ENCODE measurements around the gene CENPW.

The CENPW gene

DNA sequence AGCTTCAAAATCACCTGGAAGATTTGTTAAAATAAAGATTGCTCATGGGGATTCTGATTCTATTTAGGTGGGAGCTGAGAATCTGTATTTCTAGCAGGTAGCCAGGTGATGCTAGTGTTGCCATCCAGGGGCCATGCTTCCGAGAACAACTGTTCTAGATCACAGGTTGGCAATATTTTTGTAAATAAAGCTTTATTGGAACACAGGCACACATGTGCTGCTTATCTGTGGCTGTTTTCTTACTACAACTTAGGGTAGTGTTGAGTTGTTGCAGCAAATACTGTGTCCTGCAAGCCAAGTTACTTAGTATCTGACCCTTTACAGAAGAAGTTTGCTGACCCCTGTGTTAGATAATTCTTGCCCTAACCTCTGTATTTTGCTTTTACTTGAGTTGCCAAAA is 12.0 kb downstream of the CENPW start:
- TF ChIP-seq ZNF621 (tag by site-specific recombination; IDR thresholded peaks at IDR 0.05), result no peak
- TF ChIP-seq SALL2 (tag by site-specific recombination; IDR thresholded peaks at IDR 0.05; ENCODE audit: borderline replicate concordance), result no peak
- TF ChIP-seq ZNF596 (tag by site-specific recombination; IDR thresholded peaks at IDR 0.05), result no peak
- no peak for TF ChIP-seq GLI2 (tag by site-specific recombination; IDR thresholded peaks at IDR 0.05; ENCODE audit: borderline replicate concordance, low read depth)
- TF ChIP-seq, protein P1, sequence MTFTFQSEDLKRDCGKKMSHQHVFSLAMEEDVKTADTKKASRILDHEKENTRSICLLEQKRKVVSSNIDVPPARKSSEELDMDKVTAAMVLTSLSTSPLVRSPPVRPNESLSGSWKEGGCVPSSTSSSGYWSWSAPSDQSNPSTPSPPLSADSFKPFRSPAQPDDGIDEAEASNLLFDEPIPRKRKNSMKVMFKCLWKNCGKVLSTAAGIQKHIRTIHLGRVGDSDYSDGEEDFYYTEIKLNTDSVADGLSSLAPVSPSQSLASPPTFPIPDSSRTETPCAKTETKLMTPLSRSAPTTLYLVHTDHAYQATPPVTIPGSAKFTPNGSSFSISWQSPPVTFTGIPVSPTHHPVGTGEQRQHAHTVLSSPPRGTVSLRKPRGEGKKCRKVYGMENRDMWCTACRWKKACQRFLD (tag by site-specific recombination; IDR thresholded peaks at IDR 0.05), result no peak
- TF ChIP-seq ZNF19 (tag by site-specific recombination; IDR thresholded peaks at IDR 0.05; ENCODE audit: low read depth), result no peak
- TF ChIP-seq ZNF184 (tag by site-specific recombination; IDR thresholded peaks at IDR 0.05), result no peak
- no peak for TF ChIP-seq FEZF1 (tag by site-specific recombination; IDR thresholded peaks at IDR 0.05)
- no peak for TF ChIP-seq OVOL3 (tag by site-specific recombination; IDR thresholded peaks at IDR 0.05)
- TF ChIP-seq KLF10 (tag by site-specific recombination; IDR thresholded peaks at IDR 0.05), result no peak
- TF ChIP-seq ZNF175 (tag by site-specific recombination; IDR thresholded peaks at IDR 0.05), result no peak
- TF ChIP-seq, protein P2, sequence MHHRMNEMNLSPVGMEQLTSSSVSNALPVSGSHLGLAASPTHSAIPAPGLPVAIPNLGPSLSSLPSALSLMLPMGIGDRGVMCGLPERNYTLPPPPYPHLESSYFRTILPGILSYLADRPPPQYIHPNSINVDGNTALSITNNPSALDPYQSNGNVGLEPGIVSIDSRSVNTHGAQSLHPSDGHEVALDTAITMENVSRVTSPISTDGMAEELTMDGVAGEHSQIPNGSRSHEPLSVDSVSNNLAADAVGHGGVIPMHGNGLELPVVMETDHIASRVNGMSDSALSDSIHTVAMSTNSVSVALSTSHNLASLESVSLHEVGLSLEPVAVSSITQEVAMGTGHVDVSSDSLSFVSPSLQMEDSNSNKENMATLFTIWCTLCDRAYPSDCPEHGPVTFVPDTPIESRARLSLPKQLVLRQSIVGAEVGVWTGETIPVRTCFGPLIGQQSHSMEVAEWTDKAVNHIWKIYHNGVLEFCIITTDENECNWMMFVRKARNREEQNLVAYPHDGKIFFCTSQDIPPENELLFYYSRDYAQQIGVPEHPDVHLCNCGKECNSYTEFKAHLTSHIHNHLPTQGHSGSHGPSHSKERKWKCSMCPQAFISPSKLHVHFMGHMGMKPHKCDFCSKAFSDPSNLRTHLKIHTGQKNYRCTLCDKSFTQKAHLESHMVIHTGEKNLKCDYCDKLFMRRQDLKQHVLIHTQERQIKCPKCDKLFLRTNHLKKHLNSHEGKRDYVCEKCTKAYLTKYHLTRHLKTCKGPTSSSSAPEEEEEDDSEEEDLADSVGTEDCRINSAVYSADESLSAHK (tag by site-specific recombination; IDR thresholded peaks at IDR 0.05), result no peak
- no peak for TF ChIP-seq ZNF366 (tag by site-specific recombination; conservative IDR thresholded peaks at IDR 0.05)
- TF ChIP-seq SCRT1 (tag by site-specific recombination; IDR thresholded peaks at IDR 0.05; ENCODE audit: borderline replicate concordance), result no peak
- ChIA-PET POLR2A (no interaction called here), CTCF (interaction anchor here (0.6 to 1.7 kb wide), 3 partner anchors 9 to 686 kb away, joined by 3 to 8 read pairs (median 3); no protein-coding TSS in a partner anchor)
- Histone ChIP-seq H3K4me3 (ENCODE audit: low read depth, low read length) (no peak overlapping the region), H3K27ac (ENCODE audit: extremely low read depth, low read depth, low read length) (no peak overlapping the region), H3K9me3 (ENCODE audit: control insufficient read depth, insufficient read depth, low read depth, low read length) (no peaks in the 10 kb centered on the region), H3K4me1 (ENCODE audit: control insufficient read depth, insufficient read depth, low read length) (no peaks in the 10 kb centered on the region), H3K36me3 (ENCODE audit: control insufficient read depth in 2 of 2, insufficient read depth in 1 of 2, low read length in 2 of 2) (peaks cover 0 to 22% of the 10 kb centered on the region in 2 experiments; a peak in 2 of 3 replicates)

DNA sequence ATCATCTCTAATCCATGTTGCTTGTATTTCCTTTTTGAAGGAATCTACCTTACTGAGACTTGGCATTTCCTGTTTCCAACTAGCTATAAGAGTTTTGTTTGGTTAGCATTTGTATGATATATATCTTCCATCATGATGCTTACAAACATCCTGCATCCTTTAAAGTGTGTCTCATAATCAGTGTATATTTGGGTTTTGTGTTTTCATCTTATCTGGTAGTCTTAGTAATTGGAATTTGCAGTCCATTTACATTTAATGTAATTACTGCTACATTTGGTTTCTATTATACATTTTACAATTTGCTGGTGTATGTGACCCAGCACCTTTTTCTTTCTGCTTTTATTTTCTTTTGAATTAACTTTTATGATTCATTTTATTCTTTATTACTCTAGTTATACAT is 12.6 kb downstream of the CENPW start:
- TF ChIP-seq ZBTB21 (tag by site-specific recombination; IDR thresholded peaks at IDR 0.05) (no peak), ZBTB20 (tag by site-specific recombination; IDR thresholded peaks at IDR 0.05) (no peak), ZNF555 (tag by site-specific recombination; conservative IDR thresholded peaks at IDR 0.05) (no peak)
- POLR2A ChIA-PET, result no interaction called here
- H3K27ac ChIP-seq (ENCODE audit: extremely low read depth, low read depth, low read length), result no peak overlapping the region
- peaks cover 0 to 17% of the 10 kb centered on the region in 2 experiments for H3K36me3 ChIP-seq (ENCODE audit: control insufficient read depth in 2 of 2, insufficient read depth in 1 of 2, low read length in 2 of 2)
- H3K4me3 ChIP-seq (ENCODE audit: low read depth, low read length), result no peak overlapping the region
- CTCF ChIA-PET, result interaction anchor here (1.7 kb wide), 1 partner anchor 8 kb away, joined by 8 read pairs; no protein-coding TSS in a partner anchor
- no peaks in the 10 kb centered on the region for H3K4me1 ChIP-seq (ENCODE audit: control insufficient read depth, insufficient read depth, low read length)
- H3K9me3 ChIP-seq (ENCODE audit: control insufficient read depth, insufficient read depth, low read depth, low read length), result no peaks in the 10 kb centered on the region

DNA sequence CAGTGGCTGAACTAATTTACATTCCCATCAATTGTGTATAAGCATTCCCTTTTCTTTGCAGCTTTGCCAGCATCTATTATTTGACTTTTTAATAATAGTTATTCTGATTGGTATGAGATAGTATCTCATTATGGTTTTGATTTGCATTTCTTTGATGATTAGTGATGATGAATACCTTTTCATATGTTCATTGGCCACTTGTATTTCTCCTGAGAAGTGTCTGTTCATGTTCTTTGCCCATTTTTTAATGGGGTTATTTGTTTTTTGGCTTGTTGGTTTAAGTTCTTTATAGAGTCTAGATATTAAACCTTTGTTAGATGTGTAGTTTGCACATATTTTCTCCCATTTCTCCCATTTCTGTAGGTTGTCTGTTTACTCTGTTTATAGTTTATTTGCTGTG is 16.6 kb downstream of the CENPW start:
- ChIA-PET CTCF (interaction anchor here (1.0 kb wide), 1 partner anchor 179 kb away, joined by 3 read pairs; no protein-coding TSS in a partner anchor), POLR2A (no interaction called here)
- no peaks in the 10 kb centered on the region for H3K4me1 ChIP-seq (ENCODE audit: control insufficient read depth, insufficient read depth, low read length)
- TF ChIP-seq ZNF600 (tag by site-specific recombination; IDR thresholded peaks at IDR 0.05) (no peak), ZNF266 (tag by site-specific recombination; IDR thresholded peaks at IDR 0.05; ENCODE audit: low read depth) (no peak)
- TF ChIP-seq, protein P3, sequence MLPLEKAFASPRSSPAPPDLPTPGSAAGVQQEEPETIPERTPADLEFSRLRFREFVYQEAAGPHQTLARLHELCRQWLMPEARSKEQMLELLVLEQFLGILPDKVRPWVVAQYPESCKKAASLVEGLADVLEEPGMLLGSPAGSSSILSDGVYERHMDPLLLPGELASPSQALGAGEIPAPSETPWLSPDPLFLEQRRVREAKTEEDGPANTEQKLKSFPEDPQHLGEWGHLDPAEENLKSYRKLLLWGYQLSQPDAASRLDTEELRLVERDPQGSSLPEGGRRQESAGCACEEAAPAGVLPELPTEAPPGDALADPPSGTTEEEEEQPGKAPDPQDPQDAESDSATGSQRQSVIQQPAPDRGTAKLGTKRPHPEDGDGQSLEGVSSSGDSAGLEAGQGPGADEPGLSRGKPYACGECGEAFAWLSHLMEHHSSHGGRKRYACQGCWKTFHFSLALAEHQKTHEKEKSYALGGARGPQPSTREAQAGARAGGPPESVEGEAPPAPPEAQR (tag by site-specific recombination; IDR thresholded peaks at IDR 0.05), result no peak
- TF ChIP-seq, protein P4, sequence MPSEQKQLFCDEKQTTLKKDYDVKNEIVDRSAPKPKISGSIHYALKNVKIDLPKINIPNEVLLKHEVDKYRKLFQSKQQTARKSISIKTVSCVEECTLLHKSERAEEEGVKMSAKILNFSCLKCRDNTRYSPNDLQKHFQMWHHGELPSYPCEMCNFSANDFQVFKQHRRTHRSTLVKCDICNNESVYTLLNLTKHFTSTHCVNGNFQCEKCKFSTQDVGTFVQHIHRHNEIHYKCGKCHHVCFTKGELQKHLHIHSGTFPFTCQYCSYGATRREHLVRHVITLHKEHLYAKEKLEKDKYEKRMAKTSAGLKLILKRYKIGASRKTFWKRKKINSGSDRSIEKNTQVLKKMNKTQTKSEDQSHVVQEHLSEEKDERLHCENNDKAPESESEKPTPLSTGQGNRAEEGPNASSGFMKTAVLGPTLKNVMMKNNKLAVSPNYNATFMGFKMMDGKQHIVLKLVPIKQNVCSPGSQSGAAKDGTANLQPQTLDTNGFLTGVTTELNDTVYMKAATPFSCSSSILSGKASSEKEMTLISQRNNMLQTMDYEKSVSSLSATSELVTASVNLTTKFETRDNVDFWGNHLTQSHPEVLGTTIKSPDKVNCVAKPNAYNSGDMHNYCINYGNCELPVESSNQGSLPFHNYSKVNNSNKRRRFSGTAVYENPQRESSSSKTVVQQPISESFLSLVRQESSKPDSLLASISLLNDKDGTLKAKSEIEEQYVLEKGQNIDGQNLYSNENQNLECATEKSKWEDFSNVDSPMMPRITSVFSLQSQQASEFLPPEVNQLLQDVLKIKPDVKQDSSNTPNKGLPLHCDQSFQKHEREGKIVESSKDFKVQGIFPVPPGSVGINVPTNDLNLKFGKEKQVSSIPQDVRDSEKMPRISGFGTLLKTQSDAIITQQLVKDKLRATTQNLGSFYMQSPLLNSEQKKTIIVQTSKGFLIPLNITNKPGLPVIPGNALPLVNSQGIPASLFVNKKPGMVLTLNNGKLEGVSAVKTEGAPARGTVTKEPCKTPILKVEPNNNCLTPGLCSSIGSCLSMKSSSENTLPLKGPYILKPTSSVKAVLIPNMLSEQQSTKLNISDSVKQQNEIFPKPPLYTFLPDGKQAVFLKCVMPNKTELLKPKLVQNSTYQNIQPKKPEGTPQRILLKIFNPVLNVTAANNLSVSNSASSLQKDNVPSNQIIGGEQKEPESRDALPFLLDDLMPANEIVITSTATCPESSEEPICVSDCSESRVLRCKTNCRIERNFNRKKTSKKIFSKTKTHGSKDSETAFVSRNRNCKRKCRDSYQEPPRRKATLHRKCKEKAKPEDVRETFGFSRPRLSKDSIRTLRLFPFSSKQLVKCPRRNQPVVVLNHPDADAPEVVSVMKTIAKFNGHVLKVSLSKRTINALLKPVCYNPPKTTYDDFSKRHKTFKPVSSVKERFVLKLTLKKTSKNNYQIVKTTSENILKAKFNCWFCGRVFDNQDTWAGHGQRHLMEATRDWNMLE (tag by site-specific recombination; conservative IDR thresholded peaks at IDR 0.05; ENCODE audit: low read depth), result no peak
- TF ChIP-seq, protein P5, sequence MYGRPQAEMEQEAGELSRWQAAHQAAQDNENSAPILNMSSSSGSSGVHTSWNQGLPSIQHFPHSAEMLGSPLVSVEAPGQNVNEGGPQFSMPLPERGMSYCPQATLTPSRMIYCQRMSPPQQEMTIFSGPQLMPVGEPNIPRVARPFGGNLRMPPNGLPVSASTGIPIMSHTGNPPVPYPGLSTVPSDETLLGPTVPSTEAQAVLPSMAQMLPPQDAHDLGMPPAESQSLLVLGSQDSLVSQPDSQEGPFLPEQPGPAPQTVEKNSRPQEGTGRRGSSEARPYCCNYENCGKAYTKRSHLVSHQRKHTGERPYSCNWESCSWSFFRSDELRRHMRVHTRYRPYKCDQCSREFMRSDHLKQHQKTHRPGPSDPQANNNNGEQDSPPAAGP (tag by site-specific recombination; IDR thresholded peaks at IDR 0.05), result no peak

More for the DNA sequence above, 16.6 kb downstream of the CENPW start:
- H3K9me3 ChIP-seq (ENCODE audit: control insufficient read depth, insufficient read depth, low read depth, low read length), result no peaks in the 10 kb centered on the region
- H3K4me3 ChIP-seq (ENCODE audit: low read depth, low read length), result no peak overlapping the region
- H3K36me3 ChIP-seq (ENCODE audit: control insufficient read depth in 2 of 2, insufficient read depth in 1 of 2, low read length in 2 of 2), result peaks cover 0 to 3% of the 10 kb centered on the region in 2 experiments; a peak in 2 of 3 replicates
- no peak overlapping the region for H3K27ac ChIP-seq (ENCODE audit: extremely low read depth, low read depth, low read length)
